CD14-positive monocyte (primary cell): ENCODE results near the gene MRTFA. TPM values are rescaled to one million over a fixed set of nuclear protein-coding genes. Genes with fewer than 3 reads are reported as not detected.

Source experiments
- DNase-seq, 3 donors: peaks; one replicate each; pipeline ENCODE4 v3.0.0-alpha.2; 2011 to 2022
- H2AFZ ChIP-seq: 2 replicates; pipeline ENCODE4 v1.6.0; 2012; ENCODE audit warnings: mild to moderate bottlenecking, low read depth, low read length, inconsistent platforms; ENCODE audit not compliant: insufficient read depth, poor library complexity, severe bottlenecking
- H3K27ac ChIP-seq, 2 donors: 1 replicate in 1 of 2; 2 replicates in 1 of 2; pipeline ENCODE4 v1.5.1; 2012 to 2013; ENCODE audit warnings: low read length in 2 of 2, control low read depth in 1 of 2, inconsistent platforms in 1 of 2, low read depth in 1 of 2, mild to moderate bottlenecking in 1 of 2
- H3K27me3 ChIP-seq, 2 donors: one replicate each; pipeline versions ENCODE4 v1.6.0 to v1.6.1; 2011 to 2013; ENCODE audit warnings: low read length in 2 of 2; ENCODE audit not compliant: control insufficient read depth in 2 of 2, insufficient read depth in 2 of 2
- H3K36me3 ChIP-seq, 2 donors: replicated peaks in 1 of 2; 1 replicate in 1 of 2; 2 replicates in 1 of 2; pipeline versions ENCODE4 v1.5.1 to v1.6.1; 2012 to 2013; ENCODE audit warnings: low read length in 2 of 2, control low read depth in 1 of 2, inconsistent platforms in 1 of 2, mild to moderate bottlenecking in 1 of 2; ENCODE audit not compliant: insufficient read depth in 2 of 2, control insufficient read depth in 1 of 2
- H3K4me1 ChIP-seq, 2 donors: 1 replicate in 1 of 2; 2 replicates in 1 of 2; pipeline versions ENCODE4 v1.5.1 to v1.6.1; 2012 to 2013; ENCODE audit warnings: low read length in 2 of 2, control low read depth in 1 of 2, inconsistent platforms in 1 of 2, mild to moderate bottlenecking in 1 of 2, moderate library complexity in 1 of 2; ENCODE audit not compliant: insufficient read depth in 2 of 2, control insufficient read depth in 1 of 2
- H3K4me2 ChIP-seq: replicated peaks from 2 replicates; pipeline ENCODE3; 2012; ENCODE audit warnings: low read length, moderate library complexity, mild to moderate bottlenecking; ENCODE audit not compliant: poor library complexity, severe bottlenecking; ENCODE audit errors: extremely low read depth
- H3K4me3 ChIP-seq, 3 experiments: fragments of 200-600 bp in 1 of 3; sonication (generic) in 1 of 3; replicated peaks in 1 of 3; 1 replicate in 2 of 3; 2 replicates in 1 of 3; pipeline ENCODE4 v1.5.1; 2011 to 2013; ENCODE audit warnings: low read length in 3 of 3, mild to moderate bottlenecking in 3 of 3, control low read depth in 2 of 3, low read depth in 2 of 3, inconsistent platforms in 1 of 3, moderate library complexity in 1 of 3
- H3K79me2 ChIP-seq: 2 replicates; pipeline ENCODE4 v1.6.0; 2012; ENCODE audit warnings: mild to moderate bottlenecking, control low read depth, inconsistent platforms, low read length, moderate library complexity; ENCODE audit not compliant: insufficient read depth
- H3K9ac ChIP-seq: 2 replicates; pipeline ENCODE4 v1.6.0; 2017; ENCODE audit warnings: low read length, mild to moderate bottlenecking; ENCODE audit not compliant: insufficient read depth, poor library complexity, severe bottlenecking
- H3K9me3 ChIP-seq, 2 donors: replicated peaks in 1 of 2; 1 replicate in 1 of 2; 2 replicates in 1 of 2; pipeline versions ENCODE4 v1.5.1 to v1.6.1; 2012 to 2013; ENCODE audit warnings: low read length in 2 of 2, control low read depth in 1 of 2; ENCODE audit not compliant: control insufficient read depth in 1 of 2, insufficient read depth in 1 of 2
- H4K20me1 ChIP-seq: 2 replicates; pipeline ENCODE4 v1.6.0; 2012; ENCODE audit warnings: mild to moderate bottlenecking, low read length, control low read depth, moderate library complexity; ENCODE audit not compliant: insufficient read depth
- H3K27ac Mint-ChIP-seq, 7 donors: one replicate each; pipeline ENCODE4 v1.8.0; 2020; ENCODE audit warnings: mild to moderate bottlenecking in 7 of 7, mixed read lengths in 7 of 7, moderate library complexity in 6 of 7, inconsistent platforms in 2 of 7
- H3K27me3 Mint-ChIP-seq, 3 donors: one replicate each; pipeline ENCODE4 v1.8.0; 2021 to 2022; ENCODE audit warnings: low read depth in 3 of 3, mild to moderate bottlenecking in 3 of 3, mixed read lengths in 3 of 3, moderate library complexity in 3 of 3, inconsistent platforms in 1 of 3
- H3K36me3 Mint-ChIP-seq, 2 donors: one replicate each; pipeline ENCODE4 v1.8.0; 2020; ENCODE audit warnings: mixed read lengths in 2 of 2, inconsistent platforms in 1 of 2, mild to moderate bottlenecking in 1 of 2
- H3K4me1 Mint-ChIP-seq: one replicate; pipeline ENCODE4 v1.8.0; 2020; ENCODE audit warnings: mild to moderate bottlenecking, mixed read lengths
- H3K4me3 Mint-ChIP-seq, 2 donors: one replicate each; pipeline ENCODE4 v1.8.0; 2020; ENCODE audit warnings: mild to moderate bottlenecking in 2 of 2, mixed read lengths in 2 of 2, moderate library complexity in 1 of 2
- H3K9me3 Mint-ChIP-seq, 7 donors: one replicate each; pipeline ENCODE4 v1.8.0; 2020 to 2022; ENCODE audit warnings: mixed read lengths in 7 of 7, mild to moderate bottlenecking in 6 of 7, moderate library complexity in 6 of 7, inconsistent platforms in 2 of 7
- WGBS: methylation state at CpG from one replicate; pipeline ENCODE4 v1.1.5; 2013; ENCODE audit warnings: missing lambda C conversion rate; ENCODE audit not compliant: insufficient coverage; 5-methylcytosine and 5-hydroxymethylcytosine counted together
- intact Hi-C, 2 donors: fragments of 100-400 bp; cut with micrococcal nuclease; formaldehyde crosslinking; loops; one replicate each; pipeline versions ENCODE4 v1.15.0 to v1.15.1; 2023
- polyA plus RNA-seq, 3 donors: library from polyadenylated mRNA; depleted of rRNA in 1 of 3; unstranded in 2 of 3; stranded (reverse) in 1 of 3; fragments of 300-500 nt in 2 of 3; fragments of >200 nt in 1 of 3; fragmentation: Illumina TruSeq in 2 of 3; gene quantifications; 1 replicate in 2 of 3; 2 replicates in 1 of 3; pipeline ENCODE4 v1.2.3, GENCODE V29; 2012 to 2021
- TF ChIP-seq, protein P1 (sequence below): fragments of 200-600 bp; IDR thresholded peaks from one replicate; pipeline ENCODE4 v1.8.0; 2022; ENCODE audit warnings: antibody characterized with exemption, mild to moderate bottlenecking

Gene MRTFA
- polyA plus RNA-seq, 3 donors: 14.1 to 33.8 (median 18.9) TPM

DNA sequence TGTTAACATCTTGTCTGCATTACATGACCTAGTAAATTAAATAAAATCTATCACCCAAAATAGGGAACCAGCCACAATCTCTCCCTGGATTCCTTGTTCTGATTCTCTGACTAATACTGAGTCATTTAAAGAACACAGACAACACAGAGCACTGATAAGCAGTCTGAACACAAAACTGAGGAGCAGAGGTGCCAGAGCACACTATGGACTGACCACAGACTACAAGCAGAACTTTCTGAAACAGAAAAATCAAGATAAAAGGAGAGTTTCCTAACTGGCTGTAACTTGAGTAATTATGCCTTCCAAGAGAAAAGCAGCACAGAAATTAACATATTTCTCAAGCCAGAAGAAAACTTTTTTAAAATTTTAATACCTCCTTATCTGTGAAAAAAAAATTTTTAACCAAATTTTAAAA lies 137.3 kb downstream of the MRTFA start:
- Mint-ChIP-seq H3K27ac (peak overlapping the region; percentile 66 to 91 (median 82)), H3K9me3 (peaks cover 0 to 2% (median 0%) of the 10 kb centered on the region in 7 donors), H3K4me1 (peaks cover 13% of the 10 kb centered on the region), H3K36me3 (peaks cover 4 to 15% of the 10 kb centered on the region in 2 donors), H3K27me3 (peaks cover 0 to 2% (median 0%) of the 10 kb centered on the region in 3 donors), H3K4me3 (no peak overlapping the region)
- H3K4me2 ChIP-seq: peak overlapping the region; percentile 31
- no peaks in the 10 kb centered on the region for H4K20me1 ChIP-seq
- intact Hi-C loops: no loop called here
- no peak overlapping the region for H2AFZ ChIP-seq
- H3K4me3 ChIP-seq: no peak overlapping the region
- no peaks in the 10 kb centered on the region for H3K36me3 ChIP-seq
- H3K79me2 ChIP-seq: peaks cover 20% of the 10 kb centered on the region
- TF ChIP-seq, protein P1, sequence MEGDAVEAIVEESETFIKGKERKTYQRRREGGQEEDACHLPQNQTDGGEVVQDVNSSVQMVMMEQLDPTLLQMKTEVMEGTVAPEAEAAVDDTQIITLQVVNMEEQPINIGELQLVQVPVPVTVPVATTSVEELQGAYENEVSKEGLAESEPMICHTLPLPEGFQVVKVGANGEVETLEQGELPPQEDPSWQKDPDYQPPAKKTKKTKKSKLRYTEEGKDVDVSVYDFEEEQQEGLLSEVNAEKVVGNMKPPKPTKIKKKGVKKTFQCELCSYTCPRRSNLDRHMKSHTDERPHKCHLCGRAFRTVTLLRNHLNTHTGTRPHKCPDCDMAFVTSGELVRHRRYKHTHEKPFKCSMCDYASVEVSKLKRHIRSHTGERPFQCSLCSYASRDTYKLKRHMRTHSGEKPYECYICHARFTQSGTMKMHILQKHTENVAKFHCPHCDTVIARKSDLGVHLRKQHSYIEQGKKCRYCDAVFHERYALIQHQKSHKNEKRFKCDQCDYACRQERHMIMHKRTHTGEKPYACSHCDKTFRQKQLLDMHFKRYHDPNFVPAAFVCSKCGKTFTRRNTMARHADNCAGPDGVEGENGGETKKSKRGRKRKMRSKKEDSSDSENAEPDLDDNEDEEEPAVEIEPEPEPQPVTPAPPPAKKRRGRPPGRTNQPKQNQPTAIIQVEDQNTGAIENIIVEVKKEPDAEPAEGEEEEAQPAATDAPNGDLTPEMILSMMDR: no peak
- H3K9ac ChIP-seq: no peak overlapping the region
- peaks cover 10 to 12% of the 10 kb centered on the region in 2 donors for H3K4me1 ChIP-seq
- no peaks in the 10 kb centered on the region for H3K9me3 ChIP-seq
- H3K27me3 ChIP-seq: no peaks in the 10 kb centered on the region
- peak; percentile 72 to 91 (median 85) for DNase-seq
- peak overlapping the region in 1 of 2 donors; percentile 72 for H3K27ac ChIP-seq

DNA sequence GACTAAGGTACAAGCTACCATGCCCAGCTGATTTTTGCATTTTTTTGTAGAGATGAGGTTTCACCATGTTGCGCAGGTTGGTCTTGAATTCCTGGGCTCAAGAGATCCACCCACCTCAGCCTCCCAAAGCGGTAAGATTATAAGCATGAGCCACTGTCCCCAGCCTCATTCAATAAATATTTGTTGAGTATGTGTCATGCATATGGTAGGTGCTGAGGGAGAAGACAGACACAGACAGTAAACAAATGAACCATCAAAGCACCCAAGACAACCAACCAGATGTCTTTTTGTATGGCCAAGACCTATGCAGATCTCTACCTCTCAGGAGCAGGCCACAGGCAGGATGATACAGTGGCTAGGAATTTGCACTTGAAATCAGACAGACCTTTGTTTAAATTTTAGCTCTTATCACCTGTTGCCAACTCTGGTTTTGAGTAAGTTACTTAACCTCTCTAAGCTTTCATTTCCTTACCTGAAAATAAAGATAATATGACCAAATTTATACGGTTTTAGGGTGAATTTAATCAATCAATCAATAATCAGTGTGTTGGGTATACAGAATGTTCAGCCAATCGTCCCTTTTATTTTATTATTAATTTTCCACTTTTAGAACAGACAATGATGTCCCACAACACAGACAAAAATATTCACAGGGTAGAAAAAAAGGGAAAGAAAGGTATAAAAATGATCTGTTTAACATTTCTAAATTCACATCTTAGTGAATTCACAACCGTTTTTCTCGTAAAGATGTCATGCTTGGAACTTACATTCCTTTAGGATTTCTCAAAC lies 137.9 kb downstream of the MRTFA start:
- intact Hi-C loops: no loop called here
- H3K4me3 Mint-ChIP-seq: no peak overlapping the region
- H3K27ac Mint-ChIP-seq: peak overlapping the region; percentile 43 to 80 (median 66)
- Histone ChIP-seq H3K79me2 (peaks cover 20% of the 10 kb centered on the region), H3K4me2 (no peak overlapping the region), H3K4me3 (no peak overlapping the region), H3K9ac (no peak overlapping the region), H3K36me3 (no peaks in the 10 kb centered on the region), H3K27ac (peak overlapping the region in 1 of 2 donors; percentile 72), H3K9me3 (no peaks in the 10 kb centered on the region), H4K20me1 (no peaks in the 10 kb centered on the region), H3K27me3 (no peaks in the 10 kb centered on the region), H2AFZ (no peak overlapping the region), H3K4me1 (peaks cover 10 to 15% of the 10 kb centered on the region in 2 donors)
- TF ChIP-seq, protein P1: no peak
- peaks cover 12% of the 10 kb centered on the region for H3K4me1 Mint-ChIP-seq
- H3K36me3 Mint-ChIP-seq: peaks cover 4 to 15% of the 10 kb centered on the region in 2 donors
- peaks cover 0 to 2% (median 0%) of the 10 kb centered on the region in 3 donors for H3K27me3 Mint-ChIP-seq
- no peak for DNase-seq
- peaks cover 0 to 2% (median 0%) of the 10 kb centered on the region in 7 donors for H3K9me3 Mint-ChIP-seq
- no CpG with 5 or more reads among the region's 6 CpGs for WGBS
